Retinal pigment epithelial cell (primary cell): ENCODE measurements around the gene SEMA4F.

ENCODE experiments used
- DNase-seq: peaks from one replicate; pipeline ENCODE4 v3.0.0-alpha.2; 2010; ENCODE audit warnings: low read depth
- H3K4me3 ChIP-seq: 2 replicates; pipeline ENCODE4 v1.5.1; 2011; ENCODE audit warnings: mild to moderate bottlenecking, low read length, control low read depth, moderate library complexity
- TF ChIP-seq, protein P1 (sequence below): conservative IDR thresholded peaks from 2 replicates; pipeline ENCODE4 v1.5.1; 2011; ENCODE audit warnings: low read depth, low read length, control low read depth, inconsistent platforms

Gene SEMA4F, protein sequence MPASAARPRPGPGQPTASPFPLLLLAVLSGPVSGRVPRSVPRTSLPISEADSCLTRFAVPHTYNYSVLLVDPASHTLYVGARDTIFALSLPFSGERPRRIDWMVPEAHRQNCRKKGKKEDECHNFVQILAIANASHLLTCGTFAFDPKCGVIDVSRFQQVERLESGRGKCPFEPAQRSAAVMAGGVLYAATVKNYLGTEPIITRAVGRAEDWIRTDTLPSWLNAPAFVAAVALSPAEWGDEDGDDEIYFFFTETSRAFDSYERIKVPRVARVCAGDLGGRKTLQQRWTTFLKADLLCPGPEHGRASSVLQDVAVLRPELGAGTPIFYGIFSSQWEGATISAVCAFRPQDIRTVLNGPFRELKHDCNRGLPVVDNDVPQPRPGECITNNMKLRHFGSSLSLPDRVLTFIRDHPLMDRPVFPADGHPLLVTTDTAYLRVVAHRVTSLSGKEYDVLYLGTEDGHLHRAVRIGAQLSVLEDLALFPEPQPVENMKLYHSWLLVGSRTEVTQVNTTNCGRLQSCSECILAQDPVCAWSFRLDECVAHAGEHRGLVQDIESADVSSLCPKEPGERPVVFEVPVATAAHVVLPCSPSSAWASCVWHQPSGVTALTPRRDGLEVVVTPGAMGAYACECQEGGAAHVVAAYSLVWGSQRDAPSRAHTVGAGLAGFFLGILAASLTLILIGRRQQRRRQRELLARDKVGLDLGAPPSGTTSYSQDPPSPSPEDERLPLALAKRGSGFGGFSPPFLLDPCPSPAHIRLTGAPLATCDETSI

DNA sequence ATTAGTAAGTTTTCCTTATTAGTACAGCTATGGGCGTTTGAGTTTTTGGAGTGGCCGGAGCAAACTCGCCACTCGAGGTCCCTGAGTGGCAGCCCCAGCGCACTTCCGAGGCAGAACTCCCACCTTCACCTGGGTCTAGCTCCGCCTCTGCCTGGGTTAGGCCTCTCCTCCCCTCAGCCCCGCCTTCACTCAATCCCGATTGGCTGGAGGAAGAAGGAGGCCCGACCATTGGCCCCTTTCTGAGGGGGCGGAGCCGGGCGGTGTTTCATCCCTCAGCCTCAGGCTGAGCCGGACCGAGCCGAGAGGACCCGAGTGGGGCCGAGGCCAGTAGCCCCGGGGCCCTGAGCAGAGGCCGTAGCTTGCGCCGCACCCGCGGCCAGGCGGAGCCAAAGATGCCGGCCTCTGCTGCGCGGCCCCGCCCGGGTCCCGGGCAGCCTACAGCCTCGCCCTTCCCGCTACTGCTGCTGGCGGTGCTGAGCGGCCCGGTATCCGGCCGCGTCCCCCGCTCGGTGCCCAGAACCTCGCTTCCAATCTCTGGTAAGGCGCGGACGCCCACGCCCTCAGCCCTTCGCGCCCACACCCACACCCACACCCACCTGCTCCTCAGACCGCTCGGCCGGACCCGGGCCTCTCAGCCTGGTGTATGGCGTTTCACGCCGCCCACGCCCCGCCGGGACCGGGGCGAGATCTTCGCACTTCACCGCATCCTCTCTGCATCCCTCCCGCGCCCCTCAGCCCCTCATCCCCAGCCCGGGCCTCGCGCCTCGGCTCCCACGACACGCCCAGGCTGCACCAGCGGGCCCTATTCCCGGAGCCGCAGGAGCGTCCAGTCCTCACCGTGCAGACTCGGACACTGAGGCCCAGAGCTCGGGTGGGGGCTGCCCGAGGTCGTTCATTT is at the start of gene SEMA4F:
TSS of gene SEMA4F (plus strand) at position 263 of the 898 bp plus-strand sequence. CDS start at position 393, 130 bp downstream.
- TF ChIP-seq, protein P1, sequence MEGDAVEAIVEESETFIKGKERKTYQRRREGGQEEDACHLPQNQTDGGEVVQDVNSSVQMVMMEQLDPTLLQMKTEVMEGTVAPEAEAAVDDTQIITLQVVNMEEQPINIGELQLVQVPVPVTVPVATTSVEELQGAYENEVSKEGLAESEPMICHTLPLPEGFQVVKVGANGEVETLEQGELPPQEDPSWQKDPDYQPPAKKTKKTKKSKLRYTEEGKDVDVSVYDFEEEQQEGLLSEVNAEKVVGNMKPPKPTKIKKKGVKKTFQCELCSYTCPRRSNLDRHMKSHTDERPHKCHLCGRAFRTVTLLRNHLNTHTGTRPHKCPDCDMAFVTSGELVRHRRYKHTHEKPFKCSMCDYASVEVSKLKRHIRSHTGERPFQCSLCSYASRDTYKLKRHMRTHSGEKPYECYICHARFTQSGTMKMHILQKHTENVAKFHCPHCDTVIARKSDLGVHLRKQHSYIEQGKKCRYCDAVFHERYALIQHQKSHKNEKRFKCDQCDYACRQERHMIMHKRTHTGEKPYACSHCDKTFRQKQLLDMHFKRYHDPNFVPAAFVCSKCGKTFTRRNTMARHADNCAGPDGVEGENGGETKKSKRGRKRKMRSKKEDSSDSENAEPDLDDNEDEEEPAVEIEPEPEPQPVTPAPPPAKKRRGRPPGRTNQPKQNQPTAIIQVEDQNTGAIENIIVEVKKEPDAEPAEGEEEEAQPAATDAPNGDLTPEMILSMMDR: no peak
- DNase-seq: peak; percentile 90
- peak within 1 kb of the TSS; percentile 68 for H3K4me3 ChIP-seq

DNA sequence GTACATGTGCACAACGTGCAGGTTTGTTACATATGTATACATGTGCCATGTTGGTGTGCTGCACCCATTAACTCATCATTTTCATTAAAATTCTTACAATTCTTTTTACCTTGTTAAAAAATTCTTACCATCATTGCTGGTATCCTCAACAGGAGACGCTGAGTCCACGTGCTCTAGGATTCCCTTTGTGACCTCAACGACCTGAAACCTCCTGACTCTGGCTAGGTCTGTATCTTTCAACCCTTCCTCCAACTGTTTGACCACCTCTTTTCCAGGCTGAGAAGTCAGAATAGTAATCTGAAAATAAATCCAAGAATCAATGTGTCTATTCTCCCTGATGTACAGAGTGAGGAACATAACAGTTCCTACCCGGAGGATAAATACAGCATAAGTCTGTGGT is 47.1 kb upstream of the SEMA4F start:
- no peak overlapping the region for H3K4me3 ChIP-seq
- DNase-seq: no peak
- TF ChIP-seq, protein P1: no peak

DNA sequence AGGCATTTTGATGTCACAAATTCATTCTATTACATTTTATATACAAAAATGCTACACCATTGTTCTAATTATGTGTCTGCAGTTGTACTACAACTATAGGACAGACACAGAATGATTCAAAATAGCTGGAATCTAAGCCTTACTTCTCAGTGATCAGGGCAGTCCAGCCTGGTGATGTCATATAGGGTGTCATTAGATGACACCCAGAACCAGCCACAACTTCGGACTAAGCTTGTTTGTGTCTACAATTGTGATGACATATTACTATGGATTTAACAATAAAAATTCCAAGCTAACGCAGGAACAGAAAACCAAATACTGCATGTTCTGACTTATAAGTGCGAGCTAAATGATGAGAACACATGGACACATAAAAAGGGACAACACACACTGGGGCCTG is 36.9 kb upstream of the SEMA4F start:
- H3K4me3 ChIP-seq: no peak overlapping the region
- TF ChIP-seq, protein P1: no peak
- no peak for DNase-seq

DNA sequence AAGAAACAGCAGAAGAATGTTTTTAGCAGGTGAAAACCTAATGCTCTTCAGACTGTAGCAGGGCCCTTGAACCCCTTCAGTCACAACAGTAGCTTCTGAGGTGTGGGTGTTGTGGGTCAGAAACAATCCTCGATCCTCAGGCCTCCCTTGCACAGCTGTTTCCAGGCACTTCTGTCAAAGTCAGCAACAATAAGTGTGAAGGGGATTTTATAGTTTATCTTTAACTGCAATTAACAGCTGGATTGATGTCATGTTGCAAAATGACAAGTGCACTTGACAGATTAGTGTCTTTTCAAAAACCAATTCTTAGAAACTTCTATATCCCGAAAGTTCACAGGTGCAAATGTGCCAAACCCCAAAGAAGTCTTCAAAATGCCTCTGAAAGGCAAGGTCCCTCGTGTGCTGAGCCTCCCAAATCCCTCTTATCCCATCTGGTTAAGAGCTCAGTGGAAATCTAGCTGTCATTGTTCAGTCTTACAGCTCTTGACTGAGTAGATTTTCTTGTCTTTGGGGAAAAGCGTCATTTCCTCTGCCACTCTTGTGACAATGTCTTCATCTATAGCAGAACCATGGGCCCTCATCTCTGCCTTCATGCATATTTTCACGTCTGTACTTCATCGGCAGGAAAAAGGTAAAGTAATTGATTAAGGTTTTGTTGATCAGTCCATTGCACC is 35.5 kb upstream of the SEMA4F start:
- TF ChIP-seq, protein P1: no peak
- DNase-seq: no peak
- H3K4me3 ChIP-seq: no peak overlapping the region

DNA sequence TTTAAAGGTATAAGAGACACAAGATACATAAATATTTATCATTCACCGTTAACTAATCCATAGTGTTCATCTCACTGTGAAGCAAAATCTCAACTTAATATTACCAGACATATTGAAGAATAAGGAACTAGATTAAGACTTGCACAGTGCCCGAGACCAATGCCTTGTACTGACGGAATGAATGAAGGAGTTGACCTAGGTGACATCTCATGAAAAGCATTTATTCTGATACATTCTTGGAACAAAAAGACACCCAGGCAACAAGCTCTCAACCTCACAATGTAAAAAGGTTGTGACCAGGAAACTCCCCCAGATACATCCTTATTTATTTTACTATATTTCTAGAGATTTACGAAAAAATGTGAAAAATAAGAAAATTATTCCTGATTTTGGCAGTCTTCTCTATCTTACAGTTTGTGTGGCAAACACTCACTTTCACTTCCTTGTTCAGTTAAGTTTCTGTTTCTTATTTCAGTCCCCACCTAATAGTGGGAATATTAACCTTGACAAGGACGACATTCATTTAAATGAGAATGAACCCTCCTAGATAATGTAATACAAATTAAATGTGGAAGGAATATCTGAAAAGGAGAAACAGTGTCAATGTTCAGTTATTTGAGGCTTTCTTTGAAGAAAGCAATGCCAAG is 34.3 kb upstream of the SEMA4F start:
- TF ChIP-seq, protein P1: no peak
- no peak for DNase-seq
- H3K4me3 ChIP-seq: no peak overlapping the region

DNA sequence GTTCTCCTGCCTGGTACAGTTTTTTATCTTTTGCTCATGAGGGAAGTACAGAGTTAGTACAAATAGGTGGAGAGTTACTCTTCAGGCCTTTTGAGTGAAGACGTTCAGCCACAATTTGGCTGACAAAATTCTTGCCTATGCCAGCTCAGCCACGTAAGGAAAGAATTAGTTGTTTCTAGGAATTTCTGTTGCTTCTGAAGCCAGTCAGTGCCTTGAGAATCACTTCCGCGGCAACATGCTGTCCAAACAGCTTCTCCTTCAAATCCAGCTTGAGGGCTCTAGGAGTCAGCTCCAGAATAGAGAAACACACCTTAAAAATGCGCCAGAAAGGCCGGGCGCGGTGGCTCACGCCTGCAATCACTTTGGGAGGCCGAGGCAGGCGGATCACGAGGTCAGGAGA is 33.4 kb upstream of the SEMA4F start:
- DNase-seq: no peak
- TF ChIP-seq, protein P1: no peak
- H3K4me3 ChIP-seq: no peak overlapping the region
